ENCODE measurements around the gene STX1B.

The STX1B gene

GRCh38 chr16:31000671-31001382 lies 9.6 kb downstream of the STX1B start:
- H3K4me3 ChIP-seq (ENCODE audit: low read depth, low read length), result no peak overlapping the region
- TF ChIP-seq, protein P1, sequence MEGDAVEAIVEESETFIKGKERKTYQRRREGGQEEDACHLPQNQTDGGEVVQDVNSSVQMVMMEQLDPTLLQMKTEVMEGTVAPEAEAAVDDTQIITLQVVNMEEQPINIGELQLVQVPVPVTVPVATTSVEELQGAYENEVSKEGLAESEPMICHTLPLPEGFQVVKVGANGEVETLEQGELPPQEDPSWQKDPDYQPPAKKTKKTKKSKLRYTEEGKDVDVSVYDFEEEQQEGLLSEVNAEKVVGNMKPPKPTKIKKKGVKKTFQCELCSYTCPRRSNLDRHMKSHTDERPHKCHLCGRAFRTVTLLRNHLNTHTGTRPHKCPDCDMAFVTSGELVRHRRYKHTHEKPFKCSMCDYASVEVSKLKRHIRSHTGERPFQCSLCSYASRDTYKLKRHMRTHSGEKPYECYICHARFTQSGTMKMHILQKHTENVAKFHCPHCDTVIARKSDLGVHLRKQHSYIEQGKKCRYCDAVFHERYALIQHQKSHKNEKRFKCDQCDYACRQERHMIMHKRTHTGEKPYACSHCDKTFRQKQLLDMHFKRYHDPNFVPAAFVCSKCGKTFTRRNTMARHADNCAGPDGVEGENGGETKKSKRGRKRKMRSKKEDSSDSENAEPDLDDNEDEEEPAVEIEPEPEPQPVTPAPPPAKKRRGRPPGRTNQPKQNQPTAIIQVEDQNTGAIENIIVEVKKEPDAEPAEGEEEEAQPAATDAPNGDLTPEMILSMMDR (IDR thresholded peaks at IDR 0.05; ENCODE audit: low read depth, low read length), result no peak

DNA sequence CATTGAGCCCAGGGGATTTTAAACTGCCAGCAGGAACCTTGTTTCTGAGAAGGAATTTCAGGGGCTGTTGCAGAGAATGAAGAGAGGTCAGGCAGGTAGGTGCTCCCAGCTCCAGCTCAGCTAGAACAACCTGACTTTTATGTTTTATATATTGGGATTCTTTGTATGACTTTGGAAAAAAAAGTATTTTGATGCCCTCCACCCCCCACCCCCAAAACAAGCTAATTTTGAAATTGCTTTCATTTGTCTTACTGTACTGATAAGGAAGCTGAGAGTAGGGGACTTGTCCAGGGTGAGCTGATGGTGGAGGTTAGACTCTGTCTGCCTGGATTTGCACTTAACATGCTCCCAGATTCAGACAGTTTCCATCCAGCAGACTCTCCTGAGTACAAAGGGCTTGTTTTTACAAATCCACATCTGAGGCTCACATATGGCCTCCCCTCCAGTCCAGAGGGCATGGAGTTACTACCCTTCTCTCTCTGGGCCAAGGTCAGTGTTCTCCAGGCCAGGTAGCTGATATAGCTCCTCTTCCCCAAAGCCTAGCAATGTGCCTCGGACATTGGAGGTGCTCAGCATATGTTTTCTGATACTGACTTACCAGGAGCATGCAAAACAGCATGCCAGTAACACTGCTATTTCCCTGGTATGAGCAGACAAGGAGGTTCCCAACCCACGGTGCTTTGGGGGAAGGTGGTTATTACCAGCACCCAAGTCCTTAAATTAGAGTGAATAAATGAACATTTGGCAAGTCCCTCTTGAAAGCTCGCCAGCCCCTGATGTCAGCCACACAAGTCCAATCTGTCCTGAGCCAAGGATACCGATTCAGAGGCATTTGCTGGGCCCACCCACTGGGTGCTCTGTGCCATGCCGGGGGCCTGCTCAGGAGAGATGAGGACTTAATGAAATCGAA lies 11.3 kb downstream of the STX1B start:
- TF ChIP-seq, protein P1 (IDR thresholded peaks at IDR 0.05; ENCODE audit: low read depth, low read length), result no peak
- H3K4me3 ChIP-seq (ENCODE audit: low read depth, low read length), result no peak overlapping the region

- H3K4me3 ChIP-seq (ENCODE audit: low read depth, low read length), result peak overlapping the region; percentile 34
- TF ChIP-seq, protein P1 (IDR thresholded peaks at IDR 0.05; ENCODE audit: low read depth, low read length), result no peak
Measured at GRCh38 chr16:30997725-30998711, 12.4 kb downstream of the STX1B start.

GRCh38 chr16:30996985-30997724 lies 13.3 kb downstream of the STX1B start:
- TF ChIP-seq, protein P1 (IDR thresholded peaks at IDR 0.05; ENCODE audit: low read depth, low read length), result no peak
- H3K4me3 ChIP-seq (ENCODE audit: low read depth, low read length), result peak overlapping the region; percentile 48

GRCh38 chr16:30996324-30996984 lies 14.0 kb downstream of the STX1B start:
- TF ChIP-seq, protein P1 (IDR thresholded peaks at IDR 0.05; ENCODE audit: low read depth, low read length), result no peak
- H3K4me3 ChIP-seq (ENCODE audit: low read depth, low read length), result peak overlapping the region; percentile 48

- H3K4me3 ChIP-seq (ENCODE audit: low read depth, low read length), result no peak overlapping the region
- TF ChIP-seq, protein P1 (IDR thresholded peaks at IDR 0.05; ENCODE audit: low read depth, low read length), result no peak
Measured at GRCh38 chr16:30995927-30996323, 14.5 kb downstream of the STX1B start.

All from WI38 (cell line).